Activated CD4-positive, alpha-beta T cell treated with anti-CD3 and anti-CD28 coated beads for 36 hours (primary cell): ENCODE results near the gene KHDC4. TPM values are rescaled to one million over a fixed set of nuclear protein-coding genes. Genes with fewer than 3 reads are reported as not detected.

ENCODE experiments used
- ATAC-seq: fragments of 200-7000 bp; cut with Tn5 transposase; one replicate; pipeline ENCODE4 v1.10.0; 2021; ENCODE audit warnings: mild to moderate bottlenecking, moderate library complexity
- CTCF ChIA-PET: fragments of 350-600 bp; sonication (Branson Sonifier 250); formaldehyde crosslinking; loops from one replicate; lab custom pipeline; 2021; ENCODE audit warnings: antibody characterized with exemption; lab: Charles Lee
- POLR2A ChIA-PET: fragments of 350-600 bp; sonication (Branson Sonifier 250); formaldehyde crosslinking; loops from one replicate; lab custom pipeline; 2021; ENCODE audit warnings: antibody characterized with exemption, inconsistent platforms; lab: Charles Lee
- DNase-seq: peaks from one replicate; pipeline ENCODE4 v3.0.0-alpha.2; 2020
- H3K27ac Mint-ChIP-seq: one replicate; pipeline ENCODE4 v1.8.0; 2021; ENCODE audit warnings: mixed read lengths
- H3K27me3 Mint-ChIP-seq: one replicate; pipeline ENCODE4 v1.8.0; 2021; ENCODE audit warnings: mixed read lengths
- H3K36me3 Mint-ChIP-seq: one replicate; pipeline ENCODE4 v1.8.0; 2021; ENCODE audit warnings: low read depth, mixed read lengths
- H3K4me1 Mint-ChIP-seq: one replicate; pipeline ENCODE4 v1.8.0; 2021; ENCODE audit warnings: mixed read lengths
- H3K4me3 Mint-ChIP-seq: one replicate; pipeline ENCODE4 v1.8.0; 2021; ENCODE audit warnings: mild to moderate bottlenecking, moderate library complexity, mixed read lengths
- H3K9me3 Mint-ChIP-seq: one replicate; pipeline ENCODE4 v1.8.0; 2021; ENCODE audit warnings: low read depth, mixed read lengths
- intact Hi-C, 2 experiments: fragments of 100-400 bp; cut with DNase I in 1 of 2; cut with micrococcal nuclease in 1 of 2; formaldehyde crosslinking; loops; one replicate each; pipeline versions ENCODE4 v1.14.2 to v1.15.1; 2022 to 2024; cut with DNase I, micrococcal nuclease
- total RNA-seq, 2 experiments: library from RNA; stranded (reverse); gene quantifications; one replicate each; pipeline ENCODE4 v1.2.3, GENCODE V29; 2021

The KHDC4 gene
- total RNA-seq, 2 experiments from 2014 or later, result 68.7 to 97.5 TPM

- Mint-ChIP-seq H3K9me3 (no peaks in the 10 kb centered on the region), H3K27me3 (no peaks in the 10 kb centered on the region), H3K36me3 (peaks cover 72% of the 10 kb centered on the region), H3K4me3 (no peak overlapping the region), H3K27ac (no peak overlapping the region), H3K4me1 (peaks cover 41% of the 10 kb centered on the region)
- ChIA-PET CTCF (interaction anchor here (1.0 to 2.1 kb wide), 2 partner anchors 60 to 137 kb away, joined by 4 to 7 read pairs; no protein-coding TSS in a partner anchor), POLR2A (interaction anchor here (0.5 to 0.6 kb wide), 2 partner anchors 74 to 1465 kb away, joined by 3 read pairs; no protein-coding TSS in a partner anchor)
- DNase-seq (no peak), ATAC-seq (no peak)
- intact Hi-C loops, result no loop called here
Observed at GRCh38 chr1:155929057-155929456, 5.2 kb downstream of the KHDC4 start.

DNA sequence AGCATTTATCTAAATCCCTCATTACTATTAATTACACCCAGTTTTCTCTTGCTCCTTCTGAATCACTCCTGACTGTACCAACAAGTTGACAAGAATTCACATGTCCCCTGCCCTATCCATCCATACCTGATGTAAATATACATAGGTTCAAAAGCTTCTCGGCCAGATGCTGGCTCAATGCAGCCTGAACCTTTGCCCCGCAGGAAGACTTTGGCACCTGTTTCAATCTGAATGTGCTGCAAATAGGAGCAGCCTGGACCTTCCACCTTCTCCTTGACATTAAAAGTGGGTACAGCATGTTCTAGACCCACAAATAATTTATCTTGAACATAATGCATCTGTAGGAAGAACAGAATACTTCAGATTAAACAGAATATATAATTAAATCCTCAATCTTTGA is 8.7 kb downstream of the KHDC4 start:
- Mint-ChIP-seq H3K36me3 (peaks cover 76% of the 10 kb centered on the region), H3K9me3 (no peaks in the 10 kb centered on the region), H3K27ac (peak overlapping the region; percentile 62), H3K27me3 (no peaks in the 10 kb centered on the region), H3K4me1 (peaks cover 13% of the 10 kb centered on the region), H3K4me3 (no peak overlapping the region)
- ATAC-seq (no peak), DNase-seq (no peak)
- POLR2A ChIA-PET, result no interaction called here
- CTCF ChIA-PET, result interaction anchor here (0.5 to 0.7 kb wide), 3 partner anchors 30 to 109 kb away, joined by 3 to 4 read pairs (median 3); no protein-coding TSS in a partner anchor
- intact Hi-C loops, result no loop called here

GRCh38 chr1:155920717-155921116 is 13.5 kb downstream of the KHDC4 start:
- ChIA-PET CTCF (interaction anchor here (0.9 to 1.9 kb wide), 3 partner anchors 12 to 28 kb away, joined by 3 to 7 read pairs (median 3); no protein-coding TSS in a partner anchor), POLR2A (interaction anchor here (0.5 to 1.2 kb wide), 2 partner anchors 26 to 33 kb away, joined by 3 to 4 read pairs; no protein-coding TSS in a partner anchor)
- no peak overlapping the region for H3K4me3 Mint-ChIP-seq
- H3K4me1 Mint-ChIP-seq, result no peaks in the 10 kb centered on the region
- ATAC-seq, result no peak
- H3K36me3 Mint-ChIP-seq, result peaks cover 67% of the 10 kb centered on the region
- intact Hi-C loops, result loop anchor here in 1 of 2 experiments (5.0 kb wide), 1 partner anchor 352 kb away; no protein-coding TSS in a partner anchor
- no peaks in the 10 kb centered on the region for H3K9me3 Mint-ChIP-seq
- H3K27ac Mint-ChIP-seq, result no peak overlapping the region
- no peaks in the 10 kb centered on the region for H3K27me3 Mint-ChIP-seq
- no peak for DNase-seq

- peaks cover 64% of the 10 kb centered on the region for H3K36me3 Mint-ChIP-seq
- H3K9me3 Mint-ChIP-seq, result no peaks in the 10 kb centered on the region
- intact Hi-C loops, result loop anchor here in 1 of 2 experiments (5.0 kb wide), 1 partner anchor 352 kb away; no protein-coding TSS in a partner anchor
- no peak overlapping the region for H3K4me3 Mint-ChIP-seq
- DNase-seq (no peak), ATAC-seq (no peak)
- no peak overlapping the region for H3K27ac Mint-ChIP-seq
- CTCF ChIA-PET, result interaction anchor here (0.6 to 1.3 kb wide), 4 partner anchors 27 to 59 kb away, joined by 3 to 4 read pairs (median 3); partner anchors contain the start of gene ARHGEF2
- POLR2A ChIA-PET, result no interaction called here
- no peaks in the 10 kb centered on the region for H3K27me3 Mint-ChIP-seq
- H3K4me1 Mint-ChIP-seq, result no peaks in the 10 kb centered on the region
Observed at GRCh38 chr1:155919801-155920200, 14.4 kb downstream of the KHDC4 start.

DNA sequence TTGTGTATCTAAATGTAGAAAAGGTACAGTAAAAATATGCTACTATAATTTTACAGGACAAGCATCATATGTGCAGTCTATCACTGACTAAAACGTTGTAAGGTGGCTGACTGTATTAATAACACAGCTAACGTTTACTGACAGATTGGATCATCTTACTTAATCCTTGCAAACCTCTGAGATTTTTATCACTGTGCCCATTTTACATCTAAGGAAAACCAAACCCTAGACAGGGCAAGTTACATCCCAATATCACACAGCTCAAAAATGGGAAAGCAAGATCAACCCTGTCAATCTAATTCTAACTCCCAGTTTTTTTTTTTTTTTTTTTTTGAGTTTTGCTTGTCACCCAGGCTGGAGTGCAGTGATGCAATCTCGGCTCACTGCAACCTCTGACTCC is 15.6 kb downstream of the KHDC4 start:
- Mint-ChIP-seq H3K36me3 (peaks cover 62% of the 10 kb centered on the region), H3K27ac (no peak overlapping the region), H3K9me3 (no peaks in the 10 kb centered on the region), H3K27me3 (no peaks in the 10 kb centered on the region), H3K4me1 (no peaks in the 10 kb centered on the region), H3K4me3 (no peak overlapping the region)
- ChIA-PET POLR2A (interaction anchor here (0.7 kb wide), 1 partner anchor 61 kb away, joined by 5 read pairs; no protein-coding TSS in a partner anchor), CTCF (interaction anchor here (0.6 to 1.2 kb wide), 3 partner anchors 14 to 60 kb away, joined by 3 to 4 read pairs (median 3); partner anchors contain the start of gene ARHGEF2)
- intact Hi-C loops, result no loop called here
- ATAC-seq (no peak), DNase-seq (no peak)

- Mint-ChIP-seq H3K36me3 (peaks cover 56% of the 10 kb centered on the region), H3K4me1 (peaks cover 19% of the 10 kb centered on the region), H3K27ac (no peak overlapping the region)
Observed at GRCh38 chr1:155913969-155914757, 20.1 kb downstream of the KHDC4 start.

GRCh38 chr1:155912056-155912536 is 22.1 kb downstream of the KHDC4 start:
- no peak for ATAC-seq
- Mint-ChIP-seq H3K4me1 (peaks cover 19% of the 10 kb centered on the region), H3K27ac (peak overlapping the region; percentile 92), H3K36me3 (peaks cover 55% of the 10 kb centered on the region), H3K9me3 (no peaks in the 10 kb centered on the region), H3K27me3 (no peaks in the 10 kb centered on the region), H3K4me3 (peak overlapping the region; percentile 85)
- POLR2A ChIA-PET, result interaction anchor here (1.0 to 1.3 kb wide), 2 partner anchors 20 to 66 kb away, joined by 3 to 4 read pairs; no protein-coding TSS in a partner anchor
- intact Hi-C loops, result loop anchor here in 1 of 2 experiments (5.0 kb wide), 2 partner anchors 225 to 425 kb away; partner anchors contain the start of genes CCT3, DAP3, TSACC and YY1AP1
- CTCF ChIA-PET, result interaction anchor here (0.6 to 1.2 kb wide), 3 partner anchors 30 to 138 kb away, joined by 3 to 4 read pairs (median 3); no protein-coding TSS in a partner anchor
- no peak for DNase-seq

More at GRCh38 chr1:155913969-155914757, 20.1 kb downstream of the KHDC4 start:
- DNase-seq, result no peak
- no peaks in the 10 kb centered on the region for H3K9me3 Mint-ChIP-seq
- ChIA-PET POLR2A (interaction anchor here (1.2 kb wide), 1 partner anchor 17 kb away, joined by 4 read pairs; no protein-coding TSS in a partner anchor), CTCF (interaction anchor here (1.0 to 1.6 kb wide), 3 partner anchors 9 to 75 kb away, joined by 3 to 6 read pairs (median 3); no protein-coding TSS in a partner anchor)
- intact Hi-C loops, result loop anchor here in 1 of 2 experiments (5.0 kb wide), 2 partner anchors 227 to 423 kb away; partner anchors contain the start of genes CCT3, DAP3, TSACC and YY1AP1
- no peak for ATAC-seq
- no peaks in the 10 kb centered on the region for H3K27me3 Mint-ChIP-seq
- H3K4me3 Mint-ChIP-seq, result no peak overlapping the region

DNA sequence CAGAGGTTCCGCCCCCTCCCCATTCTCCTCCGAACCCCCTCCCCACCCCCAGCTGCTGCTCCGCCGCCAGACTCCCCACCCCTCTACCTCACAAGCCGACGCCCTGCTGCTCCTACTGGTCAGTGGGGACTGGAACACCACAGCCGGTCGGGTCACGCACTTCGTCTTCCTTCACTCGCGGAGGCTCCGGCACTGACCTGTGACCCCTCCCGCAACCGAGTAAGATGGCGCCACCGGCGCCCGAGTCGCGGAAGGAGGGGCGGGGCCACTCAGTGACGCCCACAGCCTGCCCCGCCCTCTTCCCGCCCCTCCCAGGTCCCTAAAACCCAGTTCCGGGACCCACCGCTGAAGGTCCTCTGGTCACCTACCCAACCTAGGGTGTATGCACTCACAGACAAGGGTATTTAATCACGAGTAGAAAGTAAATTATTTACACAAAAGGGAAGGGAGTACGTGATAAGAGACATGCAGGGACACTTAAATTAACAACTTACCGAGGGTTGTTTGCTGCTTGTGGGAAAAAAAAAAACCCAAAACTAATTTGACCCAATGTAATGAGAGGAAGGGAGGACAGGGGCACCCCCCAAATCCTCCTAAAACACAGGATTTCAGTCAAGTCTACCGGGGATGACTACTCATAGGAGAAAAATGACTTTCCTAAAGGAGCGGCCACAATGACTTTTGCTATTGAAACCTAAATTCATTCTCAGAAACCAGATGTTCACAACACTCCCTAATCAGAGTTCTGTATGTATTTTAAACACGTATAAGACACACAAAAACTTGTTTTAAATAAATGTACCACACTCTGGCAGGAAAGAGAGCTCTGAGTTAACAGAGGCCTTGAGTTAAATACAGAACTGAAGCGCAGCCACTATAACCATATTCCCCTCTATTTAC is 22.8 kb downstream of the KHDC4 start, which contains the start of gene RIT1:
RIT1 (minus strand) TSS at position 194 of the 900 bp plus-strand sequence. CDS start 588 bp downstream, outside the sequence.
- Mint-ChIP-seq H3K36me3 (peaks cover 51% of the 10 kb centered on the region), H3K27ac (peak within 1 kb of the TSS; percentile 92), H3K27me3 (no peaks in the 10 kb centered on the region), H3K4me3 (peak within 1 kb of the TSS; percentile 85), H3K9me3 (no peaks in the 10 kb centered on the region), H3K4me1 (peaks cover 19% of the 10 kb centered on the region)
- ChIA-PET POLR2A (interaction anchor here (1.0 to 1.3 kb wide), 2 partner anchors 21 to 66 kb away, joined by 3 to 4 read pairs; no protein-coding TSS in a partner anchor), CTCF (interaction anchor here (0.6 to 1.2 kb wide), 3 partner anchors 31 to 78 kb away, joined by 3 to 4 read pairs (median 3); no protein-coding TSS in a partner anchor)
- intact Hi-C loops, result loop anchor here (1.0 to 5.0 kb wide), 12 partner anchors 23 to 649 kb away; partner anchors contain the start of genes ARHGEF2 (in 1 of the 2), CCT3 (in 1 of the 2), DAP3 (in 1 of the 2) and GON4L (in 1 of the 2)
- DNase-seq (peak; percentile 93), ATAC-seq (peak; percentile 85)

GRCh38 chr1:155910621-155911121 is 23.5 kb downstream of the KHDC4 start:
- POLR2A ChIA-PET, result interaction anchor here (0.9 kb wide), 1 partner anchor 35 kb away, joined by 3 read pairs; no protein-coding TSS in a partner anchor
- Mint-ChIP-seq H3K27ac (peak overlapping the region; percentile 92), H3K27me3 (no peaks in the 10 kb centered on the region), H3K4me1 (peaks cover 19% of the 10 kb centered on the region), H3K9me3 (no peaks in the 10 kb centered on the region), H3K36me3 (peaks cover 47% of the 10 kb centered on the region), H3K4me3 (peak overlapping the region; percentile 85)
- CTCF ChIA-PET, result interaction anchor here (1.0 kb wide), 1 partner anchor 79 kb away, joined by 3 read pairs; no protein-coding TSS in a partner anchor
- DNase-seq (peak; percentile 28), ATAC-seq (peak; percentile 22)
- intact Hi-C loops, result loop anchor here (1.0 to 5.0 kb wide), 12 partner anchors 24 to 648 kb away; partner anchors contain the start of genes ARHGEF2 (in 1 of the 2), CCT3 (in 1 of the 2), DAP3 (in 1 of the 2) and GON4L (in 1 of the 2)
